Smooth muscle cell of the umbilical artery (primary cell): ENCODE data around the gene NPHP3. TPM values are rescaled to one million over a fixed set of nuclear protein-coding genes. Genes with fewer than 3 reads are reported as not detected.

Experiments used
- total RNA-seq: library from RNA; depleted of rRNA; stranded (reverse); fragments of >200 nt; gene quantifications from 2 replicates; pipeline ENCODE4 v1.2.3, GENCODE V29; 2014

Gene NPHP3
- total RNA-seq, result 36.2 and 45.8 TPM in 2 replicates

GRCh38 chr3:132722165-132723023 is at the start of gene NPHP3:
Gene NPHP3, minus strand, starts transcription at chr3:132722409. Its CDS starts 54 bp downstream, at chr3:132722355.

GRCh38 chr3:132660052-132660810 is 62.0 kb downstream of the NPHP3 start, which contains the start of gene UBA5:
Gene UBA5, plus strand, starts transcription at chr3:132660329. Its CDS starts 209 bp downstream, at chr3:132660538.

GRCh38 chr3:132659365-132660051 is 62.7 kb downstream of the NPHP3 start, which contains the start of gene ACAD11:
Gene ACAD11, minus strand, starts transcription at chr3:132659809. Its CDS starts 58 bp downstream, at chr3:132659751.

Other genes with a start within 250 kb of the NPHP3 start
- gene ACKR4, start 125.1 kb downstream of the NPHP3 start, total RNA-seq, result under 0.01 TPM in 1 of 2 replicates, not detected in the other
- 48.4 TPM in 2 replicates for gene ACAD11, start 62.6 kb downstream of the NPHP3 start, total RNA-seq
- 36.2 and 44.8 TPM in 2 replicates for gene UBA5, start 62.1 kb downstream of the NPHP3 start, total RNA-seq